Activated CD4-positive, alpha-beta T cell treated with anti-CD3 and anti-CD28 coated beads, Interleukin-2, amount 50 U/mL, for 24 hours (primary cell): ENCODE results near the gene SLC1A2.

ENCODE experiments used
- DNase-seq, 2 donors: peaks; one replicate each; pipeline ENCODE4 v3.0.0-alpha.2; 2020; ENCODE audit warnings: low read depth in 1 of 2, low spot score in 1 of 2

Gene SLC1A2

GRCh38 chr11:35247863-35248262, 171.5 kb downstream of the SLC1A2 start:
- DNase-seq = no peak

- peak in 1 of 2 donors; percentile 21 for DNase-seq
Measured at GRCh38 chr11:35247428-35247827, 171.9 kb downstream of the SLC1A2 start.

- no peak for DNase-seq
Measured at GRCh38 chr11:35246745-35247144, 172.6 kb downstream of the SLC1A2 start.

GRCh38 chr11:35245786-35246185, 173.6 kb downstream of the SLC1A2 start:
- DNase-seq = no peak

GRCh38 chr11:35245056-35245455, 174.3 kb downstream of the SLC1A2 start:
- DNase-seq = no peak

GRCh38 chr11:35243774-35244173, 175.6 kb downstream of the SLC1A2 start:
- no peak for DNase-seq

- DNase-seq = no peak
Measured at GRCh38 chr11:35242412-35243242, 176.7 kb downstream of the SLC1A2 start.

GRCh38 chr11:35241531-35241930, 177.8 kb downstream of the SLC1A2 start:
- no peak for DNase-seq

GRCh38 chr11:35241083-35241482, 178.3 kb downstream of the SLC1A2 start:
- no peak for DNase-seq

GRCh38 chr11:35239471-35240075, 179.8 kb downstream of the SLC1A2 start:
- no peak for DNase-seq

GRCh38 chr11:35238882-35239281, 180.5 kb downstream of the SLC1A2 start:
- DNase-seq = no peak

- DNase-seq = peak in 1 of 2 donors; percentile 69
Measured at GRCh38 chr11:35237860-35238715, 181.3 kb downstream of the SLC1A2 start.

- no peak for DNase-seq
Measured at GRCh38 chr11:35237351-35237750, 182.0 kb downstream of the SLC1A2 start.

GRCh38 chr11:35236667-35237003, 182.7 kb downstream of the SLC1A2 start:
- DNase-seq = no peak

- peak in 1 of 2 donors; percentile 39 for DNase-seq
Measured at GRCh38 chr11:35235936-35236666, 183.3 kb downstream of the SLC1A2 start.

- no peak for DNase-seq
Measured at GRCh38 chr11:35235498-35235897, 183.9 kb downstream of the SLC1A2 start.

GRCh38 chr11:35235157-35235468, 184.2 kb downstream of the SLC1A2 start:
- DNase-seq = no peak

GRCh38 chr11:35234460-35235156, 184.8 kb downstream of the SLC1A2 start:
- no peak for DNase-seq

- DNase-seq = no peak
Measured at GRCh38 chr11:35233518-35233917, 185.8 kb downstream of the SLC1A2 start.

GRCh38 chr11:35232891-35233330, 186.4 kb downstream of the SLC1A2 start:
- no peak for DNase-seq
